Natural killer cell (primary cell): Measurements from ENCODE around the gene CD109. TPM values are rescaled to one million over a fixed set of nuclear protein-coding genes. Genes with fewer than 3 reads are reported as not detected.
A peak's percentile ranks its signal among the peaks of the same experiment; 100 is the strongest.

ENCODE experiments used
- ATAC-seq, 3 donors: fragments of 150-1000 bp in 2 of 3; fragments of 200-7000 bp in 1 of 3; cut with Tn5 transposase; 1 replicate in 1 of 3; 2 replicates in 2 of 3; pipeline ENCODE4 v1.10.0; 2021; ENCODE audit warnings: mild to moderate bottlenecking in 2 of 3, moderate library complexity in 2 of 3
- DNase-seq, 2 donors: peaks; one replicate each; pipeline versions ENCODE4 v3.0.0 to v3.0.0-alpha.2; 2013 to 2021; ENCODE audit warnings: mixed read lengths in 1 of 2
- H3K27ac ChIP-seq: one replicate; pipeline ENCODE4 v1.5.1; 2013; ENCODE audit warnings: mild to moderate bottlenecking, low read length
- H3K27me3 ChIP-seq: one replicate; pipeline ENCODE4 v1.6.1; 2013; ENCODE audit warnings: low read length; ENCODE audit not compliant: control insufficient read depth, insufficient read depth
- H3K36me3 ChIP-seq: one replicate; pipeline ENCODE4 v1.6.1; 2013; ENCODE audit warnings: low read length; ENCODE audit not compliant: control insufficient read depth, insufficient read depth
- H3K4me1 ChIP-seq: one replicate; pipeline ENCODE4 v1.6.1; 2013; ENCODE audit warnings: low read length; ENCODE audit not compliant: control insufficient read depth, insufficient read depth
- H3K4me3 ChIP-seq: one replicate; pipeline ENCODE4 v1.5.1; 2013; ENCODE audit warnings: low read length
- H3K9me3 ChIP-seq: one replicate; pipeline ENCODE4 v1.6.1; 2013; ENCODE audit warnings: low read length; ENCODE audit not compliant: control insufficient read depth, insufficient read depth
- H3K27ac Mint-ChIP-seq, 2 donors: one replicate each; pipeline ENCODE4 v1.8.0; 2022; ENCODE audit warnings: mild to moderate bottlenecking in 2 of 2, mixed read lengths in 2 of 2, moderate library complexity in 1 of 2
- H3K27me3 Mint-ChIP-seq, 2 donors: one replicate each; pipeline ENCODE4 v1.8.0; 2022; ENCODE audit warnings: low read depth in 2 of 2, mixed read lengths in 2 of 2
- H3K36me3 Mint-ChIP-seq: one replicate; pipeline ENCODE4 v1.8.0; 2022; ENCODE audit warnings: mixed read lengths
- H3K4me1 Mint-ChIP-seq, 2 donors: one replicate each; pipeline ENCODE4 v1.8.0; 2022; ENCODE audit warnings: mixed read lengths in 2 of 2
- H3K4me3 Mint-ChIP-seq: one replicate; pipeline ENCODE4 v1.8.0; 2022; ENCODE audit warnings: mild to moderate bottlenecking, moderate library complexity, mixed read lengths
- H3K9me3 Mint-ChIP-seq, 2 donors: one replicate each; pipeline ENCODE4 v1.8.0; 2022; ENCODE audit warnings: mixed read lengths in 2 of 2
- CTCF ChIP-seq: fragments of 200-600 bp; IDR thresholded peaks from one replicate; pipeline ENCODE4 v1.8.0; 2022; ENCODE audit warnings: antibody characterized with exemption
- WGBS: methylation state at CpG from one replicate; pipeline ENCODE4 v1.1.7; 2013; ENCODE audit warnings: missing lambda C conversion rate; ENCODE audit not compliant: insufficient coverage; 5-methylcytosine and 5-hydroxymethylcytosine counted together
- intact Hi-C: fragments of 100-400 bp; cut with micrococcal nuclease; formaldehyde crosslinking; loops from one replicate; pipeline ENCODE4 v1.14.2; 2022
- total RNA-seq, 4 donors: library from RNA; stranded (reverse); fragments of 120-200 nt in 1 of 4; gene quantifications; one replicate each; pipeline versions ENCODE4 v1.2.3 to v1.2.4, GENCODE V29; 2013 to 2022

The CD109 gene
- total RNA-seq, result under 1 TPM; 0.24 to 0.88 (median 0.83) TPM
- 1.1 TPM for total RNA-seq (2013)

DNA sequence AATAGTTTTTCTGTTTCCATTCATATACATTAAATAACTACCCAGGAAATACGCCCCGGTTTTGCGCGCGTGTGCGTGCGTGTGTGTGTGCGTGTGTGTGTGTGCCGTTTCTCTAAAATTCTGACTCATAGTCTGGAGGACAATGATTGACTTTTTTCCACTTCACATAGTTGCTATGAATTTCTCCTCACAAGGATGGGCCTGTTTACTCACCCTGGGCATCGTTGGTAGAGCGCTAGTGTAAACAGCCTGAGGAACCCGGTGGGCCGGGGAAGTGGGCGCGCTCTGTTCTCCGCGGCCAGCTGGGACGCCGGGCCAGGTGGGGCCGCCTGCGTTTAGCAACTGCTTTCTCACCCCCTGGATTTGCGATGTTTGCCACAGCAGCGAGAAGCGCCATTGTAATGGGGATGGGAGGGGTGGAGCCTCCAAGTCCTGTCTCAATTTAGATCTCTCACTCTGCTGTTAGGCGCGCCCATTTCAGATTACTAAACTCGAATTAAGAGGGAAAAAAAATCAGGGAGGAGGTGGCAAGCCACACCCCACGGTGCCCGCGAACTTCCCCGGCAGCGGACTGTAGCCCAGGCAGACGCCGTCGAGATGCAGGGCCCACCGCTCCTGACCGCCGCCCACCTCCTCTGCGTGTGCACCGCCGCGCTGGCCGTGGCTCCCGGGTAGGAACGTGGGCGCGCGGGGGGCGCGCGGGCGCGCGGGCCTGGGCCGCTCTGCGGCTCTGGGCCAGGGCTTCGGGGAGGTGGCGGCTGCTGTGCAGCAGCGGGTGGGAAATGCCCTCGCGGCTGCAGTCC, at the start of gene CD109:
Gene CD109, plus strand, starts transcription at position 585 of the 803 bp plus-strand sequence. Its CDS starts 13 bp downstream, at position 598.
- no peaks in the 10 kb centered on the region for H3K36me3 ChIP-seq
- TF ChIP-seq CTCF, result no peak
- peaks cover 11 to 16% of the 10 kb centered on the region in 2 donors for H3K27me3 Mint-ChIP-seq
- no peaks in the 10 kb centered on the region for H3K36me3 Mint-ChIP-seq
- WGBS, result 0% methylated on average over 54 of the region's 61 CpGs
- H3K4me1 Mint-ChIP-seq, result peaks cover 16 to 27% of the 10 kb centered on the region in 2 donors
- no peaks in the 10 kb centered on the region for H3K27me3 ChIP-seq
- intact Hi-C loops, result no loop called here
- peak within 1 kb of the TSS; percentile 85 for H3K4me3 Mint-ChIP-seq
- H3K27ac Mint-ChIP-seq, result peak within 1 kb of the TSS in 1 of 2 donors; percentile 75
- H3K4me3 ChIP-seq, result peak within 1 kb of the TSS; percentile 28
- H3K4me1 ChIP-seq, result peaks cover 9% of the 10 kb centered on the region
- H3K27ac ChIP-seq, result no peak within 1 kb of the TSS
- H3K9me3 Mint-ChIP-seq, result no peaks in the 10 kb centered on the region
- peak; percentile 68 to 80 (median 73) for ATAC-seq
- no peaks in the 10 kb centered on the region for H3K9me3 ChIP-seq
- peak; percentile 19 to 57 for DNase-seq

- H3K36me3 Mint-ChIP-seq, result no peaks in the 10 kb centered on the region
- Histone ChIP-seq H3K27me3 (no peaks in the 10 kb centered on the region), H3K27ac (no peak overlapping the region), H3K4me1 (no peaks in the 10 kb centered on the region), H3K4me3 (no peak overlapping the region), H3K9me3 (no peaks in the 10 kb centered on the region), H3K36me3 (no peaks in the 10 kb centered on the region)
- no peak for TF ChIP-seq CTCF
- H3K27me3 Mint-ChIP-seq, result no peaks in the 10 kb centered on the region
- H3K4me3 Mint-ChIP-seq, result no peak overlapping the region
- peaks cover 22 to 25% of the 10 kb centered on the region in 2 donors for H3K4me1 Mint-ChIP-seq
- intact Hi-C loops, result no loop called here
- no peaks in the 10 kb centered on the region for H3K9me3 Mint-ChIP-seq
- no peak overlapping the region for H3K27ac Mint-ChIP-seq
- no peak for ATAC-seq
- no peak for DNase-seq
Measured at GRCh38 chr6:73648166-73648565, 47.8 kb upstream of the CD109 start.

GRCh38 chr6:73649783-73650182, 46.2 kb upstream of the CD109 start:
- Histone ChIP-seq H3K27me3 (no peaks in the 10 kb centered on the region), H3K27ac (no peak overlapping the region), H3K36me3 (no peaks in the 10 kb centered on the region), H3K4me1 (peaks cover 5% of the 10 kb centered on the region), H3K9me3 (no peaks in the 10 kb centered on the region), H3K4me3 (no peak overlapping the region)
- no peak overlapping the region for H3K27ac Mint-ChIP-seq
- no peak for TF ChIP-seq CTCF
- no peak overlapping the region for H3K4me3 Mint-ChIP-seq
- intact Hi-C loops, result loop anchor here (5.0 kb wide), 1 partner anchor 62 kb away; no protein-coding TSS in a partner anchor
- H3K27me3 Mint-ChIP-seq, result no peaks in the 10 kb centered on the region
- no peak for ATAC-seq
- 73% methylated on average over 4 of the region's 4 CpGs for WGBS
- no peaks in the 10 kb centered on the region for H3K9me3 Mint-ChIP-seq
- H3K4me1 Mint-ChIP-seq, result peaks cover 33% of the 10 kb centered on the region in 2 donors
- DNase-seq, result no peak
- H3K36me3 Mint-ChIP-seq, result no peaks in the 10 kb centered on the region
